OCI-LY1 (cell line): ENCODE measurements around the gene RUNX3.
A peak's percentile ranks its signal among the peaks of the same experiment; 100 is the strongest.
"Not testable (repeated sequence)": the region's sequence is repeated elsewhere in the genome, so short reads cannot be mapped to it uniquely, and the experiment has no call there.

Experiments
- H2AFZ ChIP-seq: fragments of 200-600 bp; sonication (generic), shearing (Covaris generic); 2 replicates; pipeline ENCODE4 v1.6.0; 2014; ENCODE audit warnings: antibody characterized with exemption, mild to moderate bottlenecking, low read length
- H3F3A ChIP-seq: fragments of 200-600 bp; sonication (generic), shearing (Covaris generic); 2 replicates; pipeline ENCODE4 v1.6.0; 2014; ENCODE audit warnings: mild to moderate bottlenecking, antibody characterized with exemption, low read length, moderate library complexity; ENCODE audit not compliant: insufficient read depth
- H3K27ac ChIP-seq: fragments of 200-600 bp; sonication (generic); 2 replicates; pipeline ENCODE4 v1.5.1; 2014; ENCODE audit warnings: low read length, mixed run types, mild to moderate bottlenecking, low read depth; ENCODE audit not compliant: poor library complexity, severe bottlenecking
- H3K27me3 ChIP-seq: fragments of 200-600 bp; sonication (generic); 2 replicates; pipeline ENCODE4 v1.6.0; 2014; ENCODE audit warnings: antibody characterized with exemption, mild to moderate bottlenecking, low read length, moderate library complexity; ENCODE audit not compliant: insufficient read depth
- H3K36me3 ChIP-seq: fragments of 200-600 bp; sonication (generic); 2 replicates; pipeline ENCODE4 v1.6.1; 2014; ENCODE audit warnings: mild to moderate bottlenecking, antibody characterized with exemption, low read length, moderate library complexity, mixed read lengths; ENCODE audit not compliant: insufficient read depth
- H3K4me1 ChIP-seq: fragments of 200-600 bp; sonication (generic); 2 replicates; pipeline ENCODE4 v1.5.1; 2014; ENCODE audit warnings: mild to moderate bottlenecking, low read length, moderate library complexity; ENCODE audit not compliant: insufficient read depth, severe bottlenecking
- H3K4me2 ChIP-seq: fragments of 200-600 bp; sonication (generic), shearing (Covaris generic); 2 replicates; pipeline ENCODE4 v1.6.1; 2014; ENCODE audit warnings: low read length
- H3K4me3 ChIP-seq: fragments of 200-600 bp; sonication (generic); 2 replicates; pipeline ENCODE4 v1.5.1; 2014; ENCODE audit warnings: low read length, low read depth, mild to moderate bottlenecking, mixed read lengths; ENCODE audit not compliant: poor library complexity, severe bottlenecking
- H3K79me2 ChIP-seq: fragments of 200-600 bp; shearing (Covaris generic); 2 replicates; pipeline ENCODE4 v1.6.1; 2016; ENCODE audit warnings: mixed run types, low read length, mixed read lengths; ENCODE audit not compliant: insufficient read depth
- H3K9ac ChIP-seq: fragments of 200-600 bp; sonication (generic), shearing (Covaris generic); 2 replicates; pipeline ENCODE4 v1.6.1; 2014; ENCODE audit warnings: mild to moderate bottlenecking, low read length, mixed read lengths
- H3K9me2 ChIP-seq: fragments of 200-600 bp; sonication (generic), shearing (Covaris generic); 2 replicates; pipeline ENCODE4 v1.6.1; 2014; ENCODE audit warnings: low read depth, mild to moderate bottlenecking, low read length, mixed read lengths
- H3K9me3 ChIP-seq: fragments of 200-600 bp; shearing (Covaris generic); 2 replicates; pipeline ENCODE4 v1.6.1; 2014; ENCODE audit warnings: low read length, mixed read lengths
- H4K20me1 ChIP-seq: fragments of 200-600 bp; sonication (generic), shearing (Covaris generic); 2 replicates; pipeline ENCODE4 v1.6.0; 2016; ENCODE audit warnings: mild to moderate bottlenecking, low read length; ENCODE audit not compliant: insufficient read depth
- EZH2 ChIP-seq: fragments of 200-600 bp; sonication (generic), shearing (Covaris generic); IDR thresholded peaks from 2 replicates; pipeline ENCODE4 v1.8.0; 2017; ENCODE audit warnings: borderline replicate concordance, mixed run types, mild to moderate bottlenecking, antibody characterized with exemption, low read length, moderate library complexity, mixed read lengths
- TF ChIP-seq, protein P1 (sequence below): fragments of 200-600 bp; sonication (generic), shearing (Covaris generic); IDR thresholded peaks from 2 replicates; pipeline ENCODE4 v1.5.1; 2017; ENCODE audit warnings: mild to moderate bottlenecking, antibody characterized with exemption, low read length, moderate library complexity, mixed read lengths

RUNX3 gene

DNA sequence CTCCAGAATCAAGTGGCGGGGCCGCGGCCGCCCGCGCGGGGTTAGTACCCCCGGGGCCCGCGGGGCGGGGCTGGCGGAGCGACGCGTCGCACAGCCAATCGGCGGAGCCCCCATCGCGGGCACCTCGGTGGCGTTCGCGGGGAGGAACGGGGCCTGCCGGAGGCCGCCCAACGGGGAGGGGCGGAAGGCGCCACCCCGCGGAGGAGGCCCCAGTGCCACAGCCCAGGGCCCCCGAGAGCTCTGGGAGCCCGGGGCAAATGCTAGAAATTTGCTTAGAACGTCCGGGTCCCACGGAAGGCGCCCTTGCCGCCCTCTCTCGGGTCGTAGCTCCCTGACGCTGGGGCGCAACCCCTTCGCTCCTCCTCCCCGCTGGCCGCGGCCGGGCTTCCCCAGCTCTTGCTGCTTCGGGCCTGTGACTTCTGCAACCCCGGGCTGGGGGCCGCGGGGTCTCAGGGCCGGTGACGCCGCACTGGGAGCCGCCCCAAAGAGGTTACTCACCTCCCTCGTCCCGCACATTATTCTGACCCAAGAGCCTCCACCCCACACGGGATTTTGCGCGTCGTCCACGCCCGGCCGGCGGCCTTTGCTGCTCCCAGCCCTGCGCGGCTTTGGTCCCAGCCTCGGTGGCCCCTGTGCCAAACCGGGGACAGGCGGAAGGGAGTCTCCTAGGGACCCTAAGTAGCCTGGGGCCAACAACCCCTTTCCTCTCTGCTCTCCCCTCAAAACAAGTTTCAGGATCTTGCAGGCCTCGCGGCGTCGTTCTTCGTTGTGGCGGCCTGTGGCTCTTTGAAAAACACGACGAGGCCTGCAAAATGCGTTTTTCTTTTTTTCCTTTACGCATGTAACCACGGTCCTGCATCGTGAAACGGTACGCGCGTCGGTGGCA, at the start of gene RUNX3:
Gene RUNX3, minus strand, starts transcription at position 17 of the 886 bp plus-strand sequence. CDS start 408 bp downstream, outside the sequence.
- Histone ChIP-seq H3K27ac (peak within 1 kb of the TSS; percentile 34), H2AFZ (no peak within 1 kb of the TSS), H3K9me3 (no peaks in the 10 kb centered on the region), H3K27me3 (no peaks in the 10 kb centered on the region), H3K4me3 (peak within 1 kb of the TSS; percentile 65), H3K79me2 (no peaks in the 10 kb centered on the region), H3K36me3 (no peaks in the 10 kb centered on the region), H3K9ac (peak within 1 kb of the TSS; percentile 75), H3K4me1 (peaks cover 51% of the 10 kb centered on the region), H3F3A (no peaks in the 10 kb centered on the region), H4K20me1 (no peaks in the 10 kb centered on the region), H3K9me2 (no peaks in the 10 kb centered on the region), H3K4me2 (peak within 1 kb of the TSS; percentile 67)
- TF ChIP-seq, protein P1, sequence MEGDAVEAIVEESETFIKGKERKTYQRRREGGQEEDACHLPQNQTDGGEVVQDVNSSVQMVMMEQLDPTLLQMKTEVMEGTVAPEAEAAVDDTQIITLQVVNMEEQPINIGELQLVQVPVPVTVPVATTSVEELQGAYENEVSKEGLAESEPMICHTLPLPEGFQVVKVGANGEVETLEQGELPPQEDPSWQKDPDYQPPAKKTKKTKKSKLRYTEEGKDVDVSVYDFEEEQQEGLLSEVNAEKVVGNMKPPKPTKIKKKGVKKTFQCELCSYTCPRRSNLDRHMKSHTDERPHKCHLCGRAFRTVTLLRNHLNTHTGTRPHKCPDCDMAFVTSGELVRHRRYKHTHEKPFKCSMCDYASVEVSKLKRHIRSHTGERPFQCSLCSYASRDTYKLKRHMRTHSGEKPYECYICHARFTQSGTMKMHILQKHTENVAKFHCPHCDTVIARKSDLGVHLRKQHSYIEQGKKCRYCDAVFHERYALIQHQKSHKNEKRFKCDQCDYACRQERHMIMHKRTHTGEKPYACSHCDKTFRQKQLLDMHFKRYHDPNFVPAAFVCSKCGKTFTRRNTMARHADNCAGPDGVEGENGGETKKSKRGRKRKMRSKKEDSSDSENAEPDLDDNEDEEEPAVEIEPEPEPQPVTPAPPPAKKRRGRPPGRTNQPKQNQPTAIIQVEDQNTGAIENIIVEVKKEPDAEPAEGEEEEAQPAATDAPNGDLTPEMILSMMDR: peak; percentile 14; the same call in 1 of the 2 replicates
- TF ChIP-seq EZH2: no peak

DNA sequence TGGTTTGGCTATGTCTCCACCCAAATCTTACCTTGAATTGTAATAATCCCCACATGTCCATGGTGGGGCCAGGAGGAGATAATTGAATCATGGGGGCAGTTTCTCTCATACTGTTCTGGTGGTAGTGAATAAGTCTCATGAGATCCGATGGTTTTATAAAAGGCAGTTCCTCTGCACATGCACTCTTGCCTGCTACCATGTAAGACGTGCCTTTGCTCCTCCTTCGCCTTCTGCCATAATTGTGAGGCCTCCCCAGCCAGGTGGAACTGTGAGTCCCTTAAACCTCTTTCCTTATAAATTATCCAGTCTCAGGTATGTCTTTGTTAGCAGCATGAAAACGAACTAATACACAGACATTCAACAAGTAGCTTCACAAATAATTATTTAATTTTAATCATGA, 49.2 kb upstream of the RUNX3 start:
- not testable (repeated sequence) for H3K4me2 ChIP-seq, H3K79me2 ChIP-seq, H3K4me3 ChIP-seq, H3F3A ChIP-seq, H3K27me3 ChIP-seq, H3K9ac ChIP-seq, H3K9me2 ChIP-seq, H2AFZ ChIP-seq, H3K36me3 ChIP-seq, H4K20me1 ChIP-seq, H3K27ac ChIP-seq, H3K4me1 ChIP-seq
- peaks cover 23% of the 10 kb centered on the region for H3K9me3 ChIP-seq

DNA sequence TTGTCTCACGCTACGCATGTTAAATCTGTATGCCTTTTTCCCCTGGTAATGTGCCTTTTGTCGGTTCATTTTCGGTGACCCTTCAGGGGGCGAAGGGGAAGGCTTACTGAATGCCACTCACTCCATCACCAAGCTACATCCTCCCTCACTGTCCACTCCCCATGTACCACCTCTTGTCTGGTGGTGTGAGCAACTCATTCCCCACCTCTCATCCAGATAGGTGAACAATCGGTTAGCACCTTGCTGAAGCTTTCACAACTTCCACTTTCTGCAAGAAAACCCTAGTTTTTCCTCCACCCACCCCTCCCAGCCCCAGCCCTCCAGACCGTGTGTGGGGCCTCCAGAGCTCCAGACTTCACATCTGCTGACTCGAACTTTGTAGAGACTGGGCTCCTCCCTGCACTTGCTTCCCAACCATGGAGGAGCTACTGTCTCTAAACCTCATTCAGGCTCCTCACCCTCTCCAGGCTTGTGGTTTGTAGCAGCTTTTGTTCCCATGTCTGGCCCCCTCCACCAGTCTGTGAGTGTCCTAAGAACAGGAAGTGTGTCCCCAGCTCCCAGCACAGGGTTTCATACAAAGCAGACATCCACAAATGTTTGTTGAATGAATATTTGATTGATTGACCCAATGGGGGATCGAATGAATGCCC, 48.4 kb upstream of the RUNX3 start:
- TF ChIP-seq, protein P1: no peak
- no peak for TF ChIP-seq EZH2
- Histone ChIP-seq H3K4me3 (no peak overlapping the region), H3K9ac (no peak overlapping the region), H3K4me2 (no peak overlapping the region), H3K79me2 (no peaks in the 10 kb centered on the region), H3K27ac (no peak overlapping the region), H4K20me1 (no peaks in the 10 kb centered on the region), H3K27me3 (peaks cover 6% of the 10 kb centered on the region; the same call in 1 of the 2 replicates), H3K9me3 (peaks cover 23% of the 10 kb centered on the region), H3K9me2 (no peaks in the 10 kb centered on the region), H3F3A (no peaks in the 10 kb centered on the region), H3K36me3 (no peaks in the 10 kb centered on the region; the same call in 1 of the 2 replicates), H2AFZ (no peak overlapping the region), H3K4me1 (no peaks in the 10 kb centered on the region)
